Stimulated activated CD4-positive, alpha-beta T cell treated with anti-CD3 and anti-CD28 coated beads, Interleukin-2, amount 100 ng/mL, for 48 hours (primary cell): ENCODE results near the gene PRICKLE3.
"Not testable (repeated sequence)": the region's sequence is repeated elsewhere in the genome, so short reads cannot be mapped to it uniquely, and the experiment has no call there.

Experiments used
- DNase-seq, 2 donors: peaks; one replicate each; pipeline ENCODE4 v3.0.0-alpha.2; 2020

The PRICKLE3 gene

GRCh38 chrX:49177873-49178480 lies 8.2 kb downstream of the PRICKLE3 start:
- no peak for DNase-seq

DNA sequence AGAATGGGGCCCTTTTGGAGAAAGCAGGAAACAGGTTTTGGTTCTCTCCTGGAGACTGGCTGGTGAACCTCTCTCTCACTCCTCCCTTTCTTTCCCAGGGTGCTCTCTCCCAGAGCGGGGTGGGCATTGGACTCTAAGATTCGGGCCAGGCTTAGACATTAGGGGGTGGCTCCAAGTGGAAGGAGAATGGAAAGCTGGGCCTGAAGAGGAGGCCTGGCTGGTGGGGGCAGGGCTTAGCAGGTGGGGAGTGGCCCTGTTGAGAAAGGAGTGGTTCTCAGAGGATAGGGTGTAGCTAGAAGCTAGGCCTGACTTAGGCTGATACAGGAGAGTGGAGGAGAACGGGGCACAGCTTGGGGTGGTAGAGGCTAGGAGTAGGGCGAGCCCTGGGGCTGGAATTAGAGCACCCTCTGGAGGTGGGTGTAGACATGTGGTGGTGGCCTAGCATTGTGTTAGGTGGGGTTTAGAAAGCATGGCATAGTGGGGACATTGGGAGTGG lies 8.8 kb downstream of the PRICKLE3 start:
- no peak for DNase-seq

- no peak for DNase-seq
Observed at GRCh38 chrX:49176421-49177326, 9.5 kb downstream of the PRICKLE3 start.

GRCh38 chrX:49175435-49176274 lies 10.5 kb downstream of the PRICKLE3 start:
- no peak for DNase-seq

- no peak for DNase-seq
Observed at GRCh38 chrX:49174723-49175122, 11.4 kb downstream of the PRICKLE3 start.

DNA sequence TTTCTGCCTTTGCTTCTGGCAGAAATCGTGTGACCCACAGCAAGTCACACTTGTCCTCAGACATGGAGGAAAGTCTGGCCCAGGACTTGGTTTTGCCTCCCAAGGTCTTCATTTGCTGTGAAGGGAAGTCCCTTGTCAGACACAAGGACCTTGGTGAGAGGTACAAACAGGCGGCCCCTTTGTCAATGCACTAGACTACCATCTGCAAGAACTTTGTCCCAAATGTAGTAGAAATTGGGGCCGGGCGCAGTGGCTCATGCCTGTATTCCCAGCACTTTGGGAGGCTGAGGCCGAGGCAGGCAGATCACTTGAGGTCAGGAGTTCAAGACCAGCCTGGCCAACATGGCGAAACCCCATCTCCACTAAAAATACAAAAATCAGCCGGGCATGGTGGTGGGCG lies 12.6 kb downstream of the PRICKLE3 start:
- DNase-seq = not testable (repeated sequence)

GRCh38 chrX:49172280-49172780 lies 13.8 kb downstream of the PRICKLE3 start:
- DNase-seq = peak; percentile 49 to 62

GRCh38 chrX:49171752-49172279 lies 14.4 kb downstream of the PRICKLE3 start, which contains the start of gene PLP2:
Gene PLP2, plus strand, starts transcription at chrX:49171898. Its CDS starts 103 bp downstream, at chrX:49172001.
- peak; percentile 54 to 65 for DNase-seq

DNA sequence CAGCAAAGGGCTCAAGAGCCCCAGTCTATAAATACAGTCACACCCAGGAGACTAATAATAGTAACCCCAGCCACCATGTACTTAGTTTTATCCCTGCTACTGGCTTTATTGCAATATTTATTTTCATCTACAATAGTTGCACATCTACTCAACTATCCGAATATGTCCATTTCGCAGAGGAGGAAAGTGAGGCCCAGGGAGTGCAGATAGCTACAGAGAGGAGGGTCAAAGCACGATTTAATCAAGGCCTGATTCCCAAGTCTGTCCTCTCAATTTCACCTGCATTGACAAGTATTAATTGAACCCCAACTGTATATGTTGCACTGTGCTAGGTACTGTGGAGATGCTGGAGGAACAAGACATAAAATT lies 18.4 kb downstream of the PRICKLE3 start:
- no peak for DNase-seq

GRCh38 chrX:49166914-49167739 lies 19.0 kb downstream of the PRICKLE3 start:
- peak in 1 of 2 donors; percentile 47 for DNase-seq

- peak; percentile 51 to 52 for DNase-seq
Observed at GRCh38 chrX:49165901-49166881, 20.0 kb downstream of the PRICKLE3 start.

DNA sequence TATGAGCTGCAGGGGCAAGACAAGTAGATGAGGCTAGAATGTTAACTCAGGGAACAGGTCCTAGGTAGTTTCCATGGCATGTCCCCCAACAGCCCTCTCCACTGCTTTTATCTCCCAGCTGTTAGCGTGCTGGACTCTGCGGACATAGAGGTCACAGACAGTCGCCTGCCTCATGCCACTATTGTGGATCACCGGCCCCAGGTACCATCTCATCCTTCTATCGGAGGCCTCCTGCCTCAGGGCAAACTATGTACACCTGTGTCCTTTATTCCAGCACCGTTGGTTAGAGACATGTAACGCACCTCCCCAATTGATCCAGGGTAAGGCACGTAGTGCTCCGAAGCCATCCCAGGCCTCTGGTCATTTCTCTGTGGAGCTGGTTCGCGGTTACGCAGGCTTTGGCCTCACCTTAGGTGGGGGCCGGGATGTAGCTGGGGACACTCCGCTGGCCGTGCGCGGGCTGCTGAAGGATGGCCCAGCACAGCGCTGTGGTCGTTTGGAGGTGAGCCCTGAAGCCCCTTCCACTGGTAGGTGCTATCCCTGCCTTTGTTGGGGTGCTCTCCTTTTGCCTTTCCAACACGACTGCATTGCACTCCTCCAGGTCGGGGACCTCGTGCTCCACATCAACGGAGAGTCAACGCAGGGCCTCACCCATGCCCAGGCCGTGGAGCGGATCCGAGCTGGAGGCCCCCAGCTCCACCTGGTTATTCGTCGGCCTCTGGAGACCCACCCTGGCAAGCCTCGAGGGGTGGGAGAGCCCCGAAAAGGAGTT lies 21.4 kb downstream of the PRICKLE3 start:
- no peak for DNase-seq

DNA sequence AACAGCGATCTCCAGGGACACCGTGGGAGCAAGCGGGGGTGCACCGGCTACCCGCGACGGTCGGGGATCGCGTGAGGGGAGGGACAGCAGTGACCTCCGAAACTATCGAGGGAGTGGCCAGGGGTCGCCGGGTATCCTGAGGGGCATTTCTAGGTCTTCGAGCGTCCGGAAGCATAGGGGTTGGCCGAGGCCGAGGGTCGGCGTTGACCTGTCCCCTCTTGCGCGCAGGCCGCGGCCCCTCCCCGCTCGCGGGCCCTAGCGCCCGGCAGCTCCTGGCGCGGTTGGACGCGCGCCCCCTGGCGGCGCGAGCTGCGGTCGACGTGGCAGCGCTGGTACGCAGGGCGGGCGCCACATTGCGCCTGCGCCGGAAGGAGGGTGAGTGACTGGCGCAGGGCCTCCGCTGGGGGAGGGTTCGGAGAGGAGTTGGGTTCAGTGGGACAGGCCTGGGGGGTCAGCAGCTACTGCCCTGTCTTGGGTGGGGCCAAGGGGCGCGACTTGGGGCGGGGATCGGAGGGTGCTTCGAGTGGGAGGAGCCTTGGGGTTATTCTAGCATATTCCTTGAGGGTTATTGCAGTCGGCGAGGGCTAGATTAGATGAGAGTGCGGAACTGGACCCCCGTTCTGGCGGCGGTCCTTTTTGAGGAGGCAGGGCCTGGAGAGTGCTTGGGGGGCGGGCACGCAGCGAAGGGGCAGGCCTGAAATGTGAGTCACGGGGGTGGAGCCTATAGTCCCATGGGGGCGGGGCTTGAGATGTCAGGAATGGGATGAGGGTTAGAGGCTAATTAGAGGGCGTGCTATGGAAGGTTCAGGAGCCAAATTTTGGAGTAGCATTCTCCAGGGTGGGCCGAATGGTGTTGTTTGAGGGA lies 22.4 kb downstream of the PRICKLE3 start:
- DNase-seq = peak; percentile 68

- DNase-seq = no peak
Observed at GRCh38 chrX:49162620-49163019, 23.6 kb downstream of the PRICKLE3 start, which contains the start of gene MAGIX. Gene MAGIX, plus strand, starts transcription at chrX:49162758. Its CDS starts 132 bp downstream, at chrX:49162890.

DNA sequence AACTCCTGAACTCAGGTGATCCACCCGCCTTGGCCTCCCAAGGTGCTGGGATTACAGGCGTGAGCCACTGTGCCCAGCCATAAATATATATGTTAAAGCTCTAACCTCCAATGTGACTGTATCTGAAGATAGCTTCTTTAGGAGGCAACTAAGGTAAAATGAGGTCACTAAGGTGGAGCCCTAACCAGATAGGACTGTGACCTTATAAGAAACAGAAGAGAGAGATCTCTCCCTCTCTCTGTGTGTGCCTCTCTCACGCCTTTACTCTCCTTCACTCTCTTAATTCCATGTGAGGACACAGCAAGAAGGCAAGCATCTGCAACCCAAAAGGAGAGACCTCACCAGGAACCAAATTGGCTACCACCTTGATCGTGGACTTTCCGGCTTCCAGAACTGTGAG lies 24.5 kb downstream of the PRICKLE3 start:
- DNase-seq = no peak

DNA sequence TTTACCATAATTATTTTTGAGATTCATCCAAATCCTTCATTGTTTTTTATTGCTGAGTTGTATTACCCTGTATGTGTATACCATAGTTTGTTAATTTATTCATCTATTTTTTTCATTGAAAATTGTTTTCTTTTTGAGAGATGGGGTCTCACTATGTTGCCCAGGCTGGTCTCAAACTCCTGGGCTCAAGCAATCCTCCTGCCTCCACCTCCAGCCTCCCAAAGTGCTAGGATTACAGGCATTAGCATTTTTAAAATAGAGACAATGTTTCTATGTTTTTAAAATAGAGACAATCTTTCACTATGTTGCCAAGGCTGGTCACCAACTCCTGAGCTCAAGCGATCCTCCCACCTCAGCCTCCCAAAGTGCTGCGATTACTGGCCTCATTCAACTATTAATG lies 25.3 kb downstream of the PRICKLE3 start:
- DNase-seq = no peak

DNA sequence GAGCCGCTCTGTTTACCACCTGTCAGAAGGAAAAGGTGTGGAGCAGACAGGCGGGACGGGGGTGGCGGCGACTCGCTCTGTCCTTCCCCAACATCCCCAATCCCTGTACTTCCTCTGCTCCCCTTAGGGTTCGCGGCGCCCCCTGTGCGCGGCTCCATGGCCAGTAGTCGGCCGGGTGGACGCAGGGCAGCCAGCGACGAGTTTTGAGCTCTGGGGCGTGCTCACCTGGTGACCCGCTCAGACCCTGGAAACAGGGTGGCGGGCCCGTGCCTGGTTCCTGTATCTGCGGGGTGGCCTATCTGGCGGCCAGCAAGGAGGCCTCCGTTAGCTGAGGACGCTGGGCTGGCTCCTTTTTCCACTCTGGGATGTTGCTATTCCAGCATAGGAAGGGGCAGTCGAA lies 29.0 kb downstream of the PRICKLE3 start:
- DNase-seq = no peak
